Heart right ventricle (tissue), 16 donors: ENCODE results near the gene TMEM267. TPM values are rescaled to one million over a fixed set of nuclear protein-coding genes. Genes with fewer than 3 reads are reported as not detected.
"Not testable (repeated sequence)": the region's sequence is repeated elsewhere in the genome, so short reads cannot be mapped to it uniquely, and the experiment has no call there.

Experiments used
- ATAC-seq, 8 donors: fragments of 200-7000 bp; cut with Tn5 transposase; one replicate each; pipeline ENCODE4 v1.9.1; 2020; ENCODE audit warnings: mild to moderate bottlenecking in 8 of 8, moderate library complexity in 8 of 8, moderate number of reproducible peaks in 1 of 8
- DNase-seq, 2 donors: peaks; one replicate each; pipeline ENCODE4 v3.0.0-alpha.2; 2020
- H3K27ac ChIP-seq, 10 donors: fragments of 200-600 bp; sonication (generic) in 2 of 10; one replicate each; pipeline versions ENCODE4 v1.5.0 to v1.8.0; 2020 to 2022; ENCODE audit warnings: mild to moderate bottlenecking in 3 of 10
- H3K27me3 ChIP-seq, 7 donors: fragments of 200-600 bp; one replicate each; pipeline ENCODE4 v1.8.0; 2021 to 2022; ENCODE audit warnings: mild to moderate bottlenecking in 2 of 7
- H3K36me3 ChIP-seq, 9 donors: fragments of 200-600 bp; sonication (generic) in 1 of 9; one replicate each; pipeline versions ENCODE4 v1.5.0 to v1.8.0; 2020 to 2022; ENCODE audit warnings: mild to moderate bottlenecking in 2 of 9
- H3K4me1 ChIP-seq, 9 donors: fragments of 200-600 bp; sonication (generic) in 1 of 9; one replicate each; pipeline versions ENCODE4 v1.5.0 to v1.8.0; 2020 to 2022; ENCODE audit warnings: mild to moderate bottlenecking in 4 of 9
- H3K4me3 ChIP-seq, 10 donors: fragments of 200-600 bp; sonication (generic) in 2 of 10; one replicate each; pipeline versions ENCODE4 v1.5.0 to v1.8.0; 2020 to 2022; ENCODE audit warnings: mild to moderate bottlenecking in 7 of 10, moderate library complexity in 2 of 10
- H3K9me3 ChIP-seq, 11 donors: fragments of 200-600 bp in 10 of 11; sonication (generic) in 2 of 11; one replicate each; pipeline versions ENCODE4 v1.5.0 to v1.8.0; 2013 to 2022; ENCODE audit warnings: mild to moderate bottlenecking in 2 of 11, control low read depth in 1 of 11, moderate library complexity in 1 of 11
- CTCF ChIP-seq, 9 donors: fragments of 200-600 bp; sonication (generic) in 2 of 9; IDR thresholded peaks; one replicate each; pipeline versions ENCODE4 v1.5.0 to v1.8.0; 2021 to 2022; ENCODE audit warnings: antibody characterized with exemption in 9 of 9, mild to moderate bottlenecking in 5 of 9, moderate library complexity in 1 of 9
- WGBS, 2 donors: extraction: QIAGEN DNeasy Blood & Tissue Kit; methylation state at CpG; one replicate each; pipeline ENCODE4 v1.1.7; 2013; ENCODE audit warnings: inconsistent platforms in 1 of 2; 5-methylcytosine and 5-hydroxymethylcytosine counted together
- intact Hi-C, 10 donors: fragments of 100-400 bp; cut with DNase I; formaldehyde crosslinking; loops; one replicate each; pipeline versions ENCODE4 v1.11.1 to v1.14.2; 2022
- polyA plus RNA-seq, 2 donors: library from polyadenylated mRNA; stranded (reverse); fragments of 200-250 nt; gene quantifications; one replicate each; pipeline ENCODE4 v1.2.3, GENCODE V29; 2013
- total RNA-seq, 10 donors: library from RNA; stranded (reverse); fragmentation: NEBNext Ultra II Directional in 3 of 10; extraction: Animal tissue kit (Norgen Biotek cat#: 25700) in 3 of 10; gene quantifications; one replicate each; pipeline versions ENCODE4 v1.2.1 to v1.2.4, GENCODE V29; 2021 to 2023
- donor health status: Arrhythmogenic right ventricular cardiomyopathy.
- donor health status: ischemic (EF 13 %, LVEDD 7.1; RV severe dilation, severe dysfunction).
- donor health status: healthy with polysubstance abuse.
- donor health status: DM: no; HTN: yes; CAD: no.
- donor health status: DM: no; HTN: no; CAD: no.
- donor health status: ischemic (EF 25% LVEDD 6.9; RV normal size, moderate dysfunction).
- donor health status: ischemic (EF 25% LVEDD 5.7; RV mildly dilated, moderate dysfunction).
- donor health status: healthy.
- donor health status: DM: yes; HTN: yes; CAD: no.
- donor health status: Ischemic cardiomyopathy.
- donor health status: ischemic (EF 35%, LVEDD 5.7; RV mildly dilated, moderate dysfunction).
- donor health status: nonischemic (EF 11% LVEDD 7.7; RV severe dilation, severe dysfunction).
- donor health status: DM: yes; HTN: yes; CAD: no.
- donor health status: PGD.
- donor health status: ischemic (EF 29% LVEDD 5.4; RV normal size, mild dysfunction).
- donor health status: nonischemic (EF 23%, LVEDD 6.1; RV moderate dilation, normal function).

Gene TMEM267
- total and polyA plus RNA-seq, 12 donors: 4.2 to 10.3 (median 5.6) TPM

GRCh38 chr5:43411495-43411894, 72.2 kb downstream of the TMEM267 start:
- DNase-seq (no peak), ATAC-seq (no peak)
- 66 to 68% methylated on average over 3 of the region's 3 CpGs for WGBS, 2 donors
- intact Hi-C loops: no loop called here
- Histone ChIP-seq H3K9me3 (peaks cover 0 to 6% (median 0%) of the 10 kb centered on the region in 11 donors), H3K4me1 (peaks cover 0 to 3% (median 0%) of the 10 kb centered on the region in 9 donors), H3K27ac (no peak overlapping the region), H3K36me3 (no peaks in the 10 kb centered on the region), H3K4me3 (no peak overlapping the region), H3K27me3 (no peaks in the 10 kb centered on the region)
- TF ChIP-seq CTCF (IDR thresholded peaks at IDR 0.05): no peak

- H3K27ac ChIP-seq: no peak overlapping the region
- H3K27me3 ChIP-seq: no peaks in the 10 kb centered on the region
- ATAC-seq: no peak
- peaks cover 0 to 6% (median 0%) of the 10 kb centered on the region in 11 donors for H3K9me3 ChIP-seq
- peaks cover 0 to 3% (median 0%) of the 10 kb centered on the region in 9 donors for H3K4me1 ChIP-seq
- intact Hi-C loops: no loop called here
- WGBS, 2 donors: 84 to 90% methylated on average over 7 of the region's 7 CpGs
- H3K36me3 ChIP-seq: no peaks in the 10 kb centered on the region
- DNase-seq: no peak
- TF ChIP-seq CTCF (IDR thresholded peaks at IDR 0.05): no peak
- H3K4me3 ChIP-seq: no peak overlapping the region
These were observed 73.3 kb downstream of the TMEM267 start for GRCh38 chr5:43410414-43410813.

GRCh38 chr5:43409809-43410271, 73.8 kb downstream of the TMEM267 start:
- intact Hi-C loops: no loop called here
- Histone ChIP-seq H3K36me3 (no peaks in the 10 kb centered on the region), H3K9me3 (peaks cover 0 to 6% (median 0%) of the 10 kb centered on the region in 11 donors), H3K4me1 (peaks cover 0 to 3% (median 0%) of the 10 kb centered on the region in 9 donors), H3K27me3 (no peaks in the 10 kb centered on the region), H3K27ac (no peak overlapping the region), H3K4me3 (no peak overlapping the region)
- DNase-seq (no peak), ATAC-seq (peak in 1 of 8 donors; percentile 60)
- WGBS, 2 donors: 38 to 49% methylated on average over 2 of the region's 2 CpGs
- TF ChIP-seq CTCF (IDR thresholded peaks at IDR 0.05): no peak

GRCh38 chr5:43402524-43403066, 81.1 kb downstream of the TMEM267 start:
- intact Hi-C loops, H3K9me3 ChIP-seq, H3K4me1 ChIP-seq, H3K36me3 ChIP-seq, H3K4me3 ChIP-seq, DNase-seq, H3K27ac ChIP-seq, ATAC-seq: not testable (repeated sequence)
- 85 to 90% methylated on average over 16 of the region's 16 CpGs for WGBS, 2 donors
- peaks cover 0 to 46% (median 25%) of the 10 kb centered on the region in 7 donors for H3K27me3 ChIP-seq

GRCh38 chr5:43401827-43402226, 81.8 kb downstream of the TMEM267 start:
- 26 to 28% methylated on average over 1 of the region's 1 CpG for whole genome bisulfite sequencing, 2 donors
- DNase-seq: no peak
- no peak overlapping the region for H3K4me3 ChIP-seq
- H3K9me3 ChIP-seq: no peaks in the 10 kb centered on the region
- H3K36me3 ChIP-seq: no peaks in the 10 kb centered on the region
- no peak for ATAC-seq
- H3K27me3 ChIP-seq: peaks cover 0 to 54% (median 32%) of the 10 kb centered on the region in 7 donors
- TF ChIP-seq CTCF (IDR thresholded peaks at IDR 0.05): no peak
- H3K27ac ChIP-seq: no peak overlapping the region
- intact Hi-C loops: no loop called here
- H3K4me1 ChIP-seq: peaks cover 0 to 8% (median 2%) of the 10 kb centered on the region in 9 donors
